HG03135 (cell line): ENCODE measurements around the gene TRMT6.
A peak's percentile ranks its signal among the peaks of the same experiment; 100 is the strongest.

Source experiments
- ATAC-seq: cut with Tn5 transposase; IDR thresholded peaks from one replicate; pipeline ENCODE4 v1.9.1; 2021; ENCODE audit warnings: mild to moderate bottlenecking, moderate library complexity; ENCODE audit not compliant: unreplicated experiment

Gene TRMT6

GRCh38 chr20:5949943-5950270, 426 bp downstream of the TRMT6 start:
- ATAC-seq, result peak; percentile 1

DNA sequence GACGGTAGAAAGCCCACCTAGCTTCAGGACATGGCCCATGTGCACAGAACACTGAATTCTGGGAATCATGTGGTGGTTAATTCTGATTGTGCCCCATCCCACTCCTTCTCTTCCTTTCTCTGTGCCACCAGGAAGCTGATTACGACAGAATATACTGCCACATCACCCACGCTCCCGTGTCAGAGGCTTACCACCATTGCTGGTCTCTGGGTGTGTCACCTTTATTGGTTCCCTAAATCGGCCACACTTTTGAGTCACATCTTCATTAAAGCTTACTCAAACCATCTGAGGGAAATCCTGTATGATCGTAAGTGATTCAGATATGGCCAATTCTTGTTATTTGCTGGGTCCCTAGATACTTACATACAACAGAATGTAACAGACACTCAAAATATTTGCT, 3.1 kb downstream of the TRMT6 start:
- no peak for ATAC-seq

- ATAC-seq, result no peak
These were observed 4.4 kb downstream of the TRMT6 start for GRCh38 chr20:5945963-5946362.

- ATAC-seq, result no peak
These were observed 11.8 kb downstream of the TRMT6 start for GRCh38 chr20:5938456-5939029.

DNA sequence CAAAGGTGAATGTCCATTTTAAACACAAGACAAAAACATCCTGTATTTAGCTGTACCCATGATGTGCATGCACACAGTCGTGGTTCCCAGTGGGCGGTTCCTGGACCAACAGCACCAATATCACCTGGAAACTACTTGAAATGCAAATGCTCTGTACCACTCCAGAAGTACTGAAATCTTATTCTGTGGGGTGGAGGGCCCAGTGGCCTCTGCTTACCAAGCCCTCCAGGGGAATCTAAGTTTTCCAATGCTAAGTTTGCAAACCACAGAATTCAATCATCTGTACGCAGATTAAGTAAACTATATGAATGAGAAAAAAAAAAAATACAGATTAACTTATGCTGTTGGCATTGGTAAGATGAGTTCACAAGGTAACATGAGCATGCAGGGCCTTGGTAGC, 14.1 kb downstream of the TRMT6 start:
- ATAC-seq, result no peak

GRCh38 chr20:5935384-5935783, 14.9 kb downstream of the TRMT6 start:
- no peak for ATAC-seq

- ATAC-seq, result no peak
These were observed 16.4 kb downstream of the TRMT6 start for GRCh38 chr20:5933802-5934436.

DNA sequence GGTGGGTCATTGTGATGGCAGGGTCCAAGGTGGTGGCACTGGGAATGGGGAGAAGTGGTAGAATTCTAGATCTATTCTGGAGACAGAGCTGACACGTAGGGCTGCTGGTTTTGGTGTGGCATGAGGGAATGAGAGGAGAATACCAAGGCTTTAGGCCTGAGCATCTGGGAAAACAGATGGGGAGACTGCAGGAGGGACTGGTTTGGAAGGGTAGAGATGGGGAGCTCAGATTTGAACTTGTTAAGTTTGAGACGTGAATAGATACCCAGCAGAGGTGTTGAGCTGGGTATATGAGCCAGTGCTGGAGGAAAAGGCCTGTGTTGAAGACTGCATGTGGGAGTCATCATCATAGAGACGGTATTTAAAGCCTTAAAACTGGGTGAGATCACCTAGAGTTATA, 17.5 kb downstream of the TRMT6 start:
- ATAC-seq, result no peak

- ATAC-seq, result no peak
These were observed 18.9 kb downstream of the TRMT6 start for GRCh38 chr20:5931411-5931810.

DNA sequence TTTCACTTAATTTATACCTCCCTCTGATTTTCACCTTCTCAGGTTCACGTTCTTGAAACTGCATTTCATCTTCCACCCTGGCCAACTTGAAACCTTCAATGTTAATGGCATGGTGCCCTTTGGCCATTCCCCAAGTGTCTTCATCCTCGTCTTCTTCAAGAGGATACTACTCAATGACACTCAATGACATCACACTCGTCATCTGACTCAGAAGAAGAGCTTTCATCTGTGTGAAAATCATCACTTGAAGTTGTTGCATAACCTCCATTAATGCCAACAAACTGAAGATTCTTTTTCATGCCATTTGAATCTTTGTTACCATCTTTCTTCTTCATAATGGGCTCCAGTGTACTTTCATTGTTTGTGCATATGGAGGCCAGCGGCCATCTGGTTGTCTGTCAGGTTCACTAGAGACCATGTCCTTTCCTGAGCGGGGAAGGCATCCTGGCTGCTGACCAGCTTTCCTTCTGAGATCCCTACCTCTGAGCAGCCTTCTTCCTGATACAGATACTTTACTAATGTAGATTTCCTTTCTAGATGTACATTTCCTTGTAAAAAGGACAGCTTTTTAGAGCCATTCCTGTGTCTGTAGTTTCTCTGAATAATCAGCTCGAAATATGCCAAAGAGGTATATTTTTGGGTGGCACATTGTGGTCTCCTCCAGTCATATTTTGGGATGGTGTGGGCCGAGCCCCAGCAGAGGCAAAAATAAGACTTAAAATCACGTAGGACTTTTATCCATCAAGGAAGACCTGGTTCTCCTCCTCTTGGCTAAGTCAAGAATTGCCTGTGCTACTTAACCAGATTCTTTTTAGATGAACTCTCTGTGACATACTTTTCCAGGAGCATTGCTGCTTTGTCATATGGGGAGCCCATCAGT, 21.3 kb downstream of the TRMT6 start:
- no peak for ATAC-seq

GRCh38 chr20:5927749-5928462, 22.4 kb downstream of the TRMT6 start:
- no peak for ATAC-seq

- no peak for ATAC-seq
These were observed 24.8 kb downstream of the TRMT6 start for GRCh38 chr20:5925551-5925950.

- no peak for ATAC-seq
These were observed 26.8 kb downstream of the TRMT6 start for GRCh38 chr20:5923493-5923892.

- no peak for ATAC-seq
These were observed 29.8 kb downstream of the TRMT6 start for GRCh38 chr20:5920581-5920980.

DNA sequence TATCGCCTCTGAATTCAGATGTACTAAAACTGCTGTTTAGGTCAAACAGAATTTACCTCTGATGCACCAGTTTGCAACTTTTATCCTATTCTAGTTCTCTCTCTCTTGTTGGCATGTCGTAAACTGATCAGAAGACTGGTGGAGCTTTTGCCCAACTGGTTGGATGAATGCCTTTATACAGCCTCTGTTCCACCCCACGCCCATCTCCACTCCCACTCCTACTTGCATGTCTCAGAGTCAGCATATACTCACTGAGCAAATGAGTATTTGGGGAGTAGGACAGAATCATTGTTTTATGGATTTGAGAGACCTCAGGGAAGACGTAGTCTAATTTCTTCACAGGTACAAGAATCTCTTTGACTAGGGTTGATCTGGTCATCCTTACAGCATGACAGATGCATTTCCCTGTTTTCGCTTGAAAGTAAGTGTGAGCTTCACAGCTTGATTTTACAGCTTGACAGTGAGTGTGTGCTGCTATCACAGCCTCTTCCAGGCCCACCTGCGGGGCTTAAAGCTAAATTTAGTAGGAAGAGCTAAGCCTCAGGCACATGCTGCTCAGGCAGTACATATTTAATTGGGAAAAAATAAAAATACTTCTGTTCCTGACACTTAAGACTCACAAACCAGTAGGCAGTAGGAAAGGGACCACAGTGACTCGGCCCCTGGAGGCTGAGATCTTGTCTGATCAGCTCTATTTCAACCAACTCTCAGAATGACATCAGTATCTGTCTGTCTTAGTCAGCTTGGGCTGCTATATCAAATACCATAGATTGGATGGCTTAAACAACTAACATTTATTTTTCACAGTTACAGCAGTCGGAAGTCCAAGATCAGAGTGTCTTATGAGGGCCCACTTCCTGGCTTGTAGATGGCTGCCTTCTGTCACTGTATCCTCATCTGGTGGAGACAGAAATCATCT, 30.4 kb downstream of the TRMT6 start:
- no peak for ATAC-seq

DNA sequence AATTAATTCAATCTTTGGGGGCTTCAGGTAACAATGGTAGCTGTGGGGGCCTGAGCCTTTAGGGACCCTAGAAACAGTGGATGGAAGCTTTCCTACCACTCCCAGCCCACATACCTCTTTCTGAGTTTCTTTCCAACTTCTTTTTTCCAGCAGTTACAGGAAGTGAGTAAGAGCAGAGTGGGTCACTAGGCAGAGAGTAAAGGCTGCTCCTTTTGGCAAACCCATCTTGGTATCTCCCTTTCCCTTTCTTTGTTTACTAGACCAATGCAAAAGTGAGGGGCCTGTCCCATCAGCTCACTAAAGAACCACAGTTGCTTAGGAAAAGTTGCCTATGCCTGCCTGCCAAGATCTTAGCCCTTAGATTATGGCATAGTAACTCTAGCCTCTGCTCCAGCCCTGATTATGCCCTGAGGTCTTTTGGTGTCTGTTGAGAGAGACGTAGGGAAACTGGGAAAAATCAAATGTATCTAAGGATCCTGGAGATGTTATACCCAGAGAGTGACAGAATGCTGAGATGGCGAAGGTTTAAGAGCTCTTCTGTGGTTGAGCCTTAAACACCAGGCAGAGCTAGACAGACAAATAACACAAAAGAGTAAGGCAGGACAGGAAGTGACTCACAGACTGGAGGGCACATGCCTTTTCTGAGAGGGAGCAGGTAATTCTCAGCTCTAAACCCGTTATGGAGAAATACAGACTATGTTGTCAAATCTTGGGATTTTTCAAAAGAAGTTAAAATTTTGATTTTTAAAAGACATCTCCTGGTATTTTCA, 31.3 kb downstream of the TRMT6 start:
- ATAC-seq, result no peak

DNA sequence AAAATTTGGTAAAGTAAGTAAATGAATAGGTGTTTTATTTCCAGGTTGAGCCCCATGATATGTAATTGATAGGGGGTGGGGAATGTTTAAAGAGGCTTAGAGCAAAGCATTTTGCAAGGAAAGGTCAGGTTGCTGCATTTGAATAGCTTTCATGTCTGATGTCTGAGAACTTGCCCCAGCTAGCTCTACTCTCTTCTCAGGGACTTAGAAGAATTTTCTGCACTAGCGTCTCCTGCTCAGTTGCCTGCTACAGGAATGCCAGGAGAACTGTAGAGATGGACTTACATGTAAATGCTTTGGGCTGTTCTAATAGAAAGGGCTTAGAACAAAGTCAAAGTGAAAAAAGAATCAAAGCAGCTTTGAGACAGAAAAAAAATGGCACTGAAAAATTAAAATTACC, 35.5 kb downstream of the TRMT6 start:
- no peak for ATAC-seq

- no peak for ATAC-seq
These were observed 37.2 kb downstream of the TRMT6 start for GRCh38 chr20:5913166-5913565.

- ATAC-seq, result no peak
These were observed 40.1 kb downstream of the TRMT6 start for GRCh38 chr20:5910186-5910585.

DNA sequence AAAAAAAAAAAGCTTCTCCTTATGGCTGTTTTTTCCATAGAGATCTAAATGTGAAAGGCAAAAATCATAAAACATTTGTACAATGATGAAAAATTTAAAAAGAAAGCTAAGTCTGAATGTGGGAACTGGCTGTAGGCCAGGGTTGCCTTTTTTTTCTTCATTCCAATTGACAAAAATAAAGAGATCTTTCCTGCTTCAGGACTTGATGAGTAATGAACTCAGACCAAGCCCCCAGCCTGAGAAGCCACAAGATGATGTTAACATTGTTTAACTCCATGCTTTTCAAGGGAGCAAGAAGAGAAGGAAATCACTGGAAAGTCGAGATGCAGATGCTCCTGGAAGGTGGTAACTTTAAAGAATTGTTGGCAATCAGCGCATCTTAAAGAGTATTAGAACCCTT, 41.4 kb downstream of the TRMT6 start:
- ATAC-seq, result no peak
